NCI-H2196 (cell line): ENCODE results near the gene AGMO.

Experiments used
- DNase-seq: peaks from one replicate; lab custom pipeline; 2025; ENCODE audit not compliant: unreplicated experiment; lab: John Stamatoyannopoulos, UW

The AGMO gene

DNA sequence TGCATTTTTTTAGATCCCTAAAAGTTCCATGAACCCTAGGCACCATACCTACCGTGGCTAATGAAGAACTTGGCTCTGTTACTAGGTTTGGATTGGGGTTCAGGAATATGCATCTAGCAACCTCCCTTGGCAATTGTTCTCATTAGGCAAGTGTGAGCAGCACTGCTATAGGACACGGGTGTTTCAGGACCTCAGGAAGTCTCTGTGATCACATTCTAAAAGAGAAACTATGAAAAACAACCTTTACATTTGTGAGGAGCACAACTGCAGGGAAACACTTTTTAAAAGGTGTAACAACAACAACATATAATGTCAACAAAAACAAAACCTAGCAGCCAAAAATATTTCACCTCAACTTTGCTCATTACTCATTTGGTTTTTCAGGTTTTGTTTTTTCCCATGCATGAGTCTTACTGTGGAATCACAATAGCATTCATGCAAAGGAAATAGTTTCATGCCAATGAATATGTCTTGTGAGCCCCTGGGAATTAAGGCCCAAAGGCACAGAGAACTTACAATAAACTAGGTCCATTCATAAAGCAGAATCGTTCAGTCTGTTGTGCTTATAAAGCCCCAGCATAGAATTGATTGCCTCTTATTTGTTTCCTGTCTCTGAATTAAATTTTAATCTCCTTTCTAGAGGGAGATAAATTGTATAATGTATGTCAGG, 403.5 kb downstream of the AGMO start:
- DNase-seq = no peak
